GM19035 (cell line): Measurements from ENCODE around the gene HSD17B1.
"Not testable (repeated sequence)": the region's sequence is repeated elsewhere in the genome, so short reads cannot be mapped to it uniquely, and the experiment has no call there.

ENCODE experiments used
- ATAC-seq: cut with Tn5 transposase; IDR thresholded peaks from one replicate; pipeline ENCODE4 v1.9.1; 2021; ENCODE audit not compliant: unreplicated experiment

HSD17B1 gene, protein sequence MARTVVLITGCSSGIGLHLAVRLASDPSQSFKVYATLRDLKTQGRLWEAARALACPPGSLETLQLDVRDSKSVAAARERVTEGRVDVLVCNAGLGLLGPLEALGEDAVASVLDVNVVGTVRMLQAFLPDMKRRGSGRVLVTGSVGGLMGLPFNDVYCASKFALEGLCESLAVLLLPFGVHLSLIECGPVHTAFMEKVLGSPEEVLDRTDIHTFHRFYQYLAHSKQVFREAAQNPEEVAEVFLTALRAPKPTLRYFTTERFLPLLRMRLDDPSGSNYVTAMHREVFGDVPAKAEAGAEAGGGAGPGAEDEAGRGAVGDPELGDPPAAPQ

DNA sequence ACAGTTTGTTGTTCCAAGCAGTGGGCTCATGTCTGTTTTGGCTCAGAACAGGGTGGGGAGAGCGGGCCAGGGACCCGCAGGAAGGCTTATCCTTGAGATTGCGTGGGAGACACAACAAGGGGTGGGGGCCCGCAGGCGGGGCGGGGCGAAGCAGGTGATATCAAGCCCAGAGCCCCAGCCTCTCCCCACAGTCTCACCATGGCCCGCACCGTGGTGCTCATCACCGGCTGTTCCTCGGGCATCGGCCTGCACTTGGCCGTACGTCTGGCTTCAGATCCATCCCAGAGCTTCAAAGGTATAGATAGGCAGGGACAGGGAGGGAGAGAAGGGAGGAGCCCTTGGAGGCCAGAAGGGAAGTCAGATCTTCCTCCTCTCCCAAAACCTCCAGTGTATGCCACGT lies at the start of gene HSD17B1:
Gene HSD17B1 (plus strand): TSS at position 188 of the 400 bp plus-strand sequence. CDS start 11 bp downstream, at position 199.
- ATAC-seq = not testable (repeated sequence)

DNA sequence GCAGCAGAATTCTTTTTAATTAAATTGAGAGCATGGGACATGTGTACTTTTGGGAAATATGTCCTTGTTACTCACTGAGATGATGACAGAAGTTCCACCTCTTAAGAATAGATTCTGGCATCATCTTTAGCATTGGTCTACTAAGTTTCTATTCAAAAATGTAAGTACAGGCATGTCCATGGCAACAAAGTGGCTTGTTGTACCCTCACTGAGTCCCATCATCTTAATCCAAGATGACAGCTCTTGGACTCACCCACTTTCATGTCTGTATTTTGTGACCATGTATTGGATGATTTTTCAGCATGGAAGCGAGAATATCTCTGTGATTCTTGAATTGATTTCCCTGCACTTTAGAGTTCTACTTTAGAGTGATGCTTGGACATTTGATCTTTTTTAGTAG lies 49.8 kb upstream of the HSD17B1 start:
- ATAC-seq = no peak

DNA sequence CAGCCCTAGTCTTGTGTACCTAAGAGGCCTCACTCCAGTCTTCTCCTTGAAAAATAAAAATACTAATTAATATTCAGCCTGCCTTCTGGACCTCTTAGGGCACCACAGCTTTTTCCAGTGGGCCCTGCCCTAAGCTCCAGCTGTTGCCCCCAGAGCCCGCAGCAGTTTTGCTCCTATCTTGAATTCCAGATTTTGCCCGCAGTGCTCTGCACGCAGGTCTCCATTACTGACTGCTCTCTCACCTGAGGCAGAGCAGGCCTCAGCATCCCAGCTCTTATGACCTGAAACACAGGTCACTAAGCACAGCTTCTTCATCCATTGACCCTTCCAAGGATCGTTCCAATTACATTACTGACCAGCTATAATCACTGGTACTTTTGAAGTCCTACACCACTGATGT lies 45.1 kb upstream of the HSD17B1 start:
- no peak for ATAC-seq

DNA sequence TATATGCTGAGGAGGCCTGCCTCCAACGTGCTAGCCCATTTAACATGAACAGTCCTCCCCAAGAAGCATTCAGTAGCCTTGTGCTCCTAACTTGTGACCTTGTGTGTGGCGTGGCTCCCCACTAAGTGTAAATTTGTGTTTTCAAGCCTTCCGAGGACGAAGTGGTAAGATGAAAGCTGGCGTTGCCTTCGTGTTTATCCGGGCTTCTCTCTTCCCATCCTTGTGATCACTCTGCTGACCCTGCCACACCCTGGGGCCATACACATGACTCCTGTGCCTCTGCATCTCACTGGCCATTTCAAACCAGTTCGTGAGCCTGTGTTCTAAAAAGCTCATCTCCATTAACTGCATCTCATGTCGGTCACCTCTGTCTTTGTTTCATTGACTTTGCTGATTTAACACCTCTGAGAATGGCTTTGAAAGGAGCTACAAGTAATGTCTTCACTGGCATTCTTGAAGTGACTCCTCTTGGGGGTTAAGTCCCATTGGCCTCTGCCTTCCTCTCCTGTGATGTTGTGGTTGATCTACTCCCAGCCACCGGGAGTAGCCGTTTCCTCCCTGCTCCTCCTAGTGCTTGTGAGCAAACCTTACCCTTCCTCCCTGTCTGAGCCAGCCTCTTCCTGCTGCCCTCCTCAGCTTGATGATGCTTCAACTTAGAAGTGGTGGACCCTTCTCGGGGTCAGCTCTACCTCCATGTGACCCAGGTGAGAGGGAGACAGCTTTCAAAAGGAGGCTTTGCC lies 44.1 kb upstream of the HSD17B1 start:
- no peak for ATAC-seq

DNA sequence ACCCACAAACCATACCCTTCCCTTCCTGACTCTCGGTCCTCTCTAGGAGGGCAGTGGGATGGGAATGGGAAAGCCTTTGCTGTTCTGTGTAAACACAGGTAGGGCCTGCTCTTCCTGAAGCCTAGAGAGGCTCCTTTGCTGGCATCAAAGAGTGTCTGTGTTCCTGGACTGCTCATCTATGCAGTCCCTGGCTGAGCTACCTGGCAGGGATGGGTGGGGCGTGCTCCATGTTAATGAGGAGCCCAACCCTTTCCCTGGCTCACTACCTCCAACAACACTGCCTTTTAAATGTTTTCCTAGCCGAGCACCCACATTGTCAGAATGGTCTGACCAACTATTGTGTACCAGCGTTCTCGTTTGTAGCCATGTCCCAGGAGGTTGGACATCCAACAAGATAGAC lies 43.3 kb upstream of the HSD17B1 start:
- no peak for ATAC-seq

DNA sequence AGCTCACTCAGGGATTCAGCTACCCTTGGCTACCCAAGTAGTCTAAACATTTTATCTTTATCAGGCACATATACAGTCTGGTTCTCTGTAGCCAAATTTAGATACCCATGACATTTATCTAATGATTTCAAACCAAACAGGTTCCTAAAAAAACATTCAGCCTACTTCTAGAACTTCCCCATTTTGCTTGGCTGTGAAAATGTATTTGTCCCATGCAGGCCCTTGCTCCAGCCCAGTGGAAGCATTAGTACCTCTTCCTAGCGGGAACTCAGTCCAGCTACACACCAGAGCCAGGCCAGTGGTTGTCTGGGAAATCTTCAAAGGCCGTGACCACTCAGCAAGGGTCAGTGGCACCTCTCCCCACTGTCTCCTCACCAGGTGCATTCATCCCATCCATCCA lies 42.9 kb upstream of the HSD17B1 start:
- no peak for ATAC-seq

DNA sequence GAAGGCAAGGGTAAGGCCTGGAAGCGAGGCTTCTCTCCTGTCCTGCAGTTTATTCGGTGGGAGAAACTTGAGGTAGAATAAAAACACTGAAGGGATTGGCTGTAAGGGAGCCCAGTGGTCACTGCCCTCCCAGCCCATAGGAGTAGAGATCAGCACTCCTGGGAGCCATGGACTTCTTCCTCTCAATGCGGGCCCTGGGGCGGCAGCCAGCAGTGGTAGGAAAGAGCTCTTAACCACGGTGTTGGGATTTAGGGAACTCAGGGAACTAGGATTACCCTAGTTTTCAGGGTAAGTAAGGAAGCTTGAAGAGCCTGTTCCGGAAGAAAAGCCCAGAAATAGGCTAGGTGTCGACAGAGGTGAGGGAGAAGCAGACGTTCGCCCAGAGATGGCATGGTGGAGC lies 40.5 kb upstream of the HSD17B1 start:
- ATAC-seq = no peak

DNA sequence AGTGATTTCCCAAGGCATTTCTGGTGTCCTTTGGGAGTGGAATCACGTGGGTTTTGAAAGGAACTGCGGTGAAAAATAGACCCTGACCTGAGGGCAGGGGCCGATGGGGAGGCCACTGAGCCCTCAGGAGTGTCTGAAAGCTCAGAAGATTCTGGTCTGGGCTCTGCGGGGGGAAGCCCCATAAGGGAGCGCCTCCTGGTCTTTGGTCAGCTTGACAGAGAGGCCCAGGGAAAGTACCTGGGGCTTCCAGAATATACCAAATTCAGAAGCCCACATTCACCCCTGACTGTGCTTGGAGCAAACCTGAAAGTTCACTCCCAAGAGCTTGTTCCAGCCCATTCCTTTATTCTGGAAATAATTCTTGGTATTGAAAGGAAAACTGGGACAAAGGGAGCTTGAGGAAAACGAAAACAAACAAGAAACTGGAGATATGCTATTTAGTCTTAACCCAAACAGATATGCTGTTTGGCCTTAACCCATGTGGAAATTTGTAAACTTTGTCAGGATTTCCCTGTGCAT lies 39.9 kb upstream of the HSD17B1 start:
- peak; percentile 65 for ATAC-seq

DNA sequence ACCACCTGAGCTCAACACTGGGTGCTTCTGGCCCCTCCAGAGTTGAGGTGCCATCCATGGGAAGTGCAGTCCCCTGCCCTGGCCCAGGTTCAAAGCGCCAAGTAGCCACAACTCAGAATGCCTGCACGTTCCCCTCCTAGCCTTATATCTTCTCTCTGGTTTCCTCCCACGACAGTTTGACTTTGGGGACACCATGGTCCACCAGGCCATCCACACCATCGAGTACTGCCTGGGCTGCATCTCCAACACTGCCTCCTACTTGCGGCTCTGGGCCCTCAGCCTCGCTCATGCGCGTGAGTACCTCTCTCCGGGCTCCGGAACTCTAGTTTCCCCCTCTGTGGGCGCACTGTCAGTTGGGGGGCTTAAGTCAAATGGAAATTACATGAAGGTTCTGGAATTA lies 39.0 kb upstream of the HSD17B1 start:
- ATAC-seq = no peak

DNA sequence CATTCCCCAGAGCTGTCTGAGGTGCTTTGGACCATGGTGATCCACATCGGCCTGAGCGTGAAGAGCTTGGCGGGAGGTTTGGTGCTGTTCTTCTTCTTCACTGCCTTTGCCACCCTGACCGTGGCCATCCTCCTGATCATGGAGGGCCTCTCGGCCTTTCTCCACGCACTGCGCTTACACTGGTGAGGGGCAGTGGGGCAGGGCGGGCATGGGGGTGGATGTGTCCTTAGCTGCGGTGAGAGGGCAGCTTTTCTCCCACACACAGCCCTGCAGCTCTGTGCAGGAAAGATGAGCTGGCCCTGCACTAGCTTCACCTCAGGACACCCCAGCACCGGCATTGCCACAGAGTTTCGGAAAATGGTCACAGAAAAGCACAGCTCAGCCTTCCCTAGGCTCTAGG lies 38.4 kb upstream of the HSD17B1 start:
- ATAC-seq = no peak

DNA sequence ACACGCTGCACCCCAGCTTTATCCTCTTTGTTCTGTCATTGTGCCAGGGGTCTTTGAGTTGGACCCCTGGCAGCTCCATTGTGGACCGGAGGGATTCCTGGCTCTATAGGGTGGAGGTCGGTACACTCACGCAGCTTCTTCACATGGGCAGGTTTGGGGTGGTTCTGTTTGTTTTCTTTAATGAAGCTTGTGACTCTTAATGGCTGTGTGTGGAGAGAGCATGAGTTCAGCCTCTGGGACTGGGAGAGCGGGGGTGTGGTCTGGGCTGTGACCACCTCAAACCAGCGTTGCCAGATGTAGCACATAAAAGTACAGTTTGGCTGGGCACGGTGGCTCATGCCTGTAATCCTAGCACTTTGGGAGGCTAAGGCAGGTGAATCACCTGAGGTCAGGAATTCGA lies 37.9 kb upstream of the HSD17B1 start:
- no peak for ATAC-seq

DNA sequence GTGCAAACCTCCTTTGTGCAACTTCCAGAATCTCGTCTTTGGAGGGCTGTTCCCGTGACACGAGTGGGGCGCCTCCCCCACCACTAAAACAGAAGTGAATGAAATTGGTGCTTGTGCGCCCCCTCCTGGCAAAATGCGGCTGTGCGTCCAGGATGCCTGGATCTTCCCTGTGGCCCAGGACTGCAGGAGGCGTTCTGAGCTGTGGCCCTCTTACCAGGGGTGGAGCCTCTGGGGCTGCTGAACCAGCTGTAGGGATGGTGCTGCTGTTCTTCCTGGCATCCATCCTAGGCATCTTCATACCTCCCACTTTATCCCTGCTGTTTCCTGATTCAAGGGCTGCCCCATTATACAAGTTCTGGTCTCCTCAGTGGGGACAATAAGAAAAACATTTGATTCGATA lies 35.2 kb upstream of the HSD17B1 start:
- ATAC-seq = no peak

DNA sequence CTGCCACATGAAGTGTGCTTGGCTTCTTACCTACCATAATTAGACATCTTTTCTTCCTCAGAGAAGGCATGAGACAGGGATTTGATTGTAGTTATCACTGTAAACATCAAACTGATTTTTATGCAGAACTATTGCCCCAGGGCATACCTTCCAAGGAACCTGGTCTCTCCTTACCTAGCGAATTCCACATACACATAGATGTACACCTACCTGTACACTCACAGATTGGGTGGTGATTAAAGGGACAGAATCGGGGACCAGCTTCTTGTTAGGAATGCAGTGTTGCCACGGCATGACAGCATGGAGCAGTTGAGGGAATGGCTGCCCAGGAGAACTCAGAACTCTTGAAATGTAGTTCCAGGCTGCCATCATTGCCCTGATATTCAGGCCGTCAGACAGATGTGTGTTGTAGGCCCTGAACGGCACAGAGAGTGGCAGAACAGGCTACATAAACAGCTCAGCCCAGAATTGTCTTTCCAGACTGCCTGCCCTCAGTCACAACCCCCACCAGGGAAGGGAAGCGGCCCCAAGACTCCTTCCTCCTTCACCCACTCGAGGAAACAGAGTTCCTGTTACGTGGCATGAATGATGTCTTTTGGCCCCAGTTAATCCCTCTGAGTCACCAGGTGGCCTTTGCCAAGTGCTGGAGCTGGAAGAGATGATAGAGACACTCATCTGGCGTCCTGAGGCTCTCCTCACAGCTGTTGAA lies 34.5 kb upstream of the HSD17B1 start:
- ATAC-seq = no peak

DNA sequence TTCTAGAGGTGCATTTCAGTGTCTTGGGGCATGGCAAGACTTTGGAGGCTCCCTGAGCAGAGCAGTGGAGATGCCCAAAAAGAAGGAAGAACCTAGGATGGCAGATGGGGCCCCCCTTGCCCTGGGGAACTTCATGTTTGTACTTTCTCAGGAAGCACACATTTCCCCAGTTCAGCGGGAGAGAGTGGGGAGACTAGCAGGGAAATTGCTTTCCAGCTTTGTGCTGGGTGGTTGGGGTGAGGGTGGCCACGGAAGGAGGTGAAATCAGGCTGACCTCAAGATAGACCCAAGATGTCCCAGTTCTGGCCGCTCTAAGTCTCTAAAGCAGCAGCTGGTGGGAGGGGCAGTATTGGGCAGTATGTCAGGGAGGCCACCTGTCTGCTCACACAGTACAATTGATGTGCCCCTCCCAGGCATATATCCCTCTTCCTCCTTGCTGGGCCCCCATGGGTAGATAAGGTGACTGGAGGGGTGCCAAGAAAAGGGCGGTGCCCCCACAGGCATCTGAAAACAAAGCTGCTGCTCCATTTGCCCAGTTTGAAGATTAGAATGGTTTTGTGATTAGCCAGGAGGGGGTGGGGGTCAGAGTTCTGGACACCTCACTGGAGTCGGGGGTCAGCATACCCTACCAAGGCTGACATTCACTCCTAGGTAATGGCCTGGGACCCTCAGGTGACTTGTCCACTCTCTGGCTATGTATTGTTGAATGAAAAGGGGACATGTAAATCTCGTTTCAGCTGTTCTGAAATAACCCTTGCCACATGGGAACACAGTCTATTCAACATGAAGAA lies 33.8 kb upstream of the HSD17B1 start:
- ATAC-seq = no peak

DNA sequence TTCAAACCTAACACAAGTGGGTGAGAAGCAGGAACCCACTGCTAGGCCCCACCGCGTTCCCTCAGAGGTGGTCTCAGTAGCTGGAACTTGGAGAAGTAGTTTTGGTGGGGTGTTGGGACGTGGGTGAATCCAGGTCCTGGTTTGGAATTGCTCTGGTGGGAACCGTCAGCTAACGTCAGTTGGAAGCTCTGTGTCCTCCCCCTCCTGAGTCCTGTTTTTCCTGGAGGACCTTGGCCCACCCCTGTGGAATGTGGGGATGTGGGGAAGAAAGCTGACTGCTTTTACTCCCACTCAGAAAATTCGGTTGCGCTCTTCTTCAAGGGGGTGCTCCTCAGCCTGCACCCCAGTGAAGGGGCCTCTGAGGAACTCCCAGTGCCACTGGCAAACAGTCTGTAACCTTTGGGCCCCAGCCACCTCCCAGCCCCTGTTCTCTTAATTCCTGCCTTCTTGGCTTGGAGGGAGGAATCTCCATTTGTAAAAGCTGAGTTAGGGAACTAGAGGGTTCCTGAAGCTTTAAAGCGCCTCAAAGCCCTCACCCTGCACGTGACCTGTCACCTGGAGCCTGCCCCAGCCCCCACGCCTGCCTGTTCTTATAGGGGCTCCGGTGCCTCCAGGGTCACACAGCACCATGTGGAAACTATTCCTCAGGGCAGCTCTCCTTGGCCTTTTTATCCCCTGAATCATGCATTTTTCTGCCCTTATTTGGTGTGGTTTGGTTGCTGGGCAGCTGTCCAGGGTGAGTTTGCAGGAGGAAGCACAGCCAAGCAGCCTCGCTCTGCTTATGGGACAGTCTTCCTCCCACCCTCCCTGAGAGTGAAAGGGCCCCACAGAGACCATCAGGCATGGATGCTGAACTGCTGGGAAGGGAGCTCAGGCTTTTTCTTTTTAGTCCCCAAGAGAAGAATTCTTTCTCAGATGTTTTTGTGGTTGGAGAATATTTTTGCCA lies 32.9 kb upstream of the HSD17B1 start:
- no peak for ATAC-seq

DNA sequence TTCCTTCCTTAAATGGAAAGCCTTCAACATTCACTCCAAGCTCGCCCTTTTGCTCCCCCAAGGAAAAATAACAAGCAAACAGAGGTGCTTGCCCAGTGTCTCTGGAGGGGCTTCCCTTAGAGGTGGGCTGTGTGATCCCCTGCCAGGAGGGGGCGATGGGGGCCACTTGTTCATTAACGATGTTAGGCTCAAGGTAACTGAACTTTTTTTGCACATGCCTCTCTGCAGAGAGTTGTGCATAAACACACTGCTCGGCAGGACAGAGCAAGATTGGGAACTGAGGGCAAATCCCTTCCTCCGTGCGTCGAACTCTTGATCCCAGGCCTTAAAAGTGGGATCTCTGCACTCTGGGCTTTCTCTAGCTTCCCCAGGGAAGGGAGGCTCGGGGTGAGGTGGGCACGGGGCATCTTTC lies 32.2 kb upstream of the HSD17B1 start:
- no peak for ATAC-seq

DNA sequence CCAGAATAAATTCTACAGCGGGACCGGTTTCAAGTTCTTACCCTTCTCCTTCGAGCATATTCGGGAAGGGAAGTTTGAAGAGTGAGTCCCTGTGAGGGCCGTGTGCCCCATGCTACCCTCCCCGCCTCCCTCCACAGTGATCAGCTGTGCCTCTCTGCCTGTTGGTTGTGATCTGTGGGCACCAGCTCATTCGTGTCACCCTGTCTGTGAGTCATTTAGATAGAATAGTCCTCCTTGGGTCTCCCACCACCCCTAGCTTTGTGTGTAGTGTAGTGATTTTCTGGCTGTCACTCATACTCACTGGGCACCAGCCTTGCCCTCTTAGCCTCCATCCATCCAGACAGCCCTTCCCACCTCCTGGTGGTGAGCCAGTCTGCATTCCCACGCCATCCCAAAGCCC lies 31.7 kb upstream of the HSD17B1 start:
- no peak for ATAC-seq

DNA sequence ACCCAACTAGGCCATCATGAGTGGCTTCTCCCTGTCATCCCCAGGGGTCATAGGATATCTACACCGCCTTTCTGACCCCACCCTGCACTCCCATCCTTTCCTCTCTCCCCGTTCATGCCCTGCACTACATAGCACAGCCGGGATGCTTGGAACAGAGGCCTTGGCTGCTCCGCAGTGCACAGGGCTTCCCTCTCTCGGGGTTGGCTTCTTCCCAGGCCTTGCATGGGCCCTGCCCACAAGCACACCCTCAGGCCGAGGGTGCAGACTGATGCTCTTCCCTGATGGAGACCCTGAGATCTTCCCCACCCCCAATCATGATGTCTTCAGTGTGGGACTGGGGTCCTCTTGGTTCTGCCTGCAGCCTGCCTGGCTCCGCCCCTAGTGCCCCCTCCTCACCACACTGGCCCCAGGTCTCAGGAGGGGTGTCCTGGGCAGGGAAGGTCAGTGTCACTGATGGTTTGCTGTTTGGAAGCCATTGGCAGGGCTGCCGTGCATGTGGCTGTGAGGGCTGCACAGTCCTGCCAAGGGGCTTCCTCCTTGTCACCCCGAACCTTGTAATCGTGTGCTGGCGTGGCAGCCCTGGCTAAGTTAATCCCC lies 31.0 kb upstream of the HSD17B1 start:
- ATAC-seq = no peak

DNA sequence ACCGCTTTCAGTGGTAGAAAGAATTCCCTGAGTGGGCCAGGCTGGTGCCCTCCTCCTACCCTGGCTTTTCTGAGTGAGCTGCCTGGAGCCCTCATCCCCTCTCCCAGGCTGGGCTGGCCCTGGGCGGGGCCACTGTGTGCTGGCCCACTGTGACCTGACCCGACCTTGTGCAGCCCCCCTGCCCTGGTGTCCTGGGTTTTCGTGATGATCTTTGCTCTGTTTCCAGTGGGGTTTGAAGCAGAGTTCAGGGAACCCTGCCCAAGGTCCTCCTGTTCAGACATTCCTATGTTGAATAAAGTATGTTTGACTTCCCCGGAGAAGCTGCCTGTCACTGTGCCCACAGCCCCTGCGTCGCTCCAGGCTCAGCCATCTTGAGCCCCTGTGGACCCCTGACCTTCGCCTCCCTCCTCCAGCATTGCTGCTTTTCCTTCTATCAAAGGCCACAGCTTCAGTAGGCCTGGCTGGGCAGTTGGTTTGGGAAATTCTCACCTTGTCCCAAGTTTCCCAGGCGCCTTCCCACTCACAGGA lies 30.4 kb upstream of the HSD17B1 start:
- ATAC-seq = no peak
